ES-I3 (cell line): ENCODE data around the gene GOLGA6A.
"Not testable (repeated sequence)": the region's sequence is repeated elsewhere in the genome, so short reads cannot be mapped to it uniquely, and the experiment has no call there.

Experiments used
- H3K36me3 ChIP-seq: 2 replicates; pipeline ENCODE4 v1.6.1; 2013; ENCODE audit warnings: mild to moderate bottlenecking, low read length, control low read depth, moderate library complexity; ENCODE audit not compliant: insufficient read depth
- H3K4me1 ChIP-seq: 2 replicates; pipeline ENCODE4 v1.6.1; 2013; ENCODE audit warnings: mild to moderate bottlenecking, control low read depth, low read length; ENCODE audit not compliant: insufficient read depth
- H3K9ac ChIP-seq: 2 replicates; pipeline ENCODE4 v1.6.1; 2013; ENCODE audit warnings: low read depth, mild to moderate bottlenecking, low read length, moderate library complexity
- H3K9me3 ChIP-seq: 2 replicates; pipeline ENCODE4 v1.6.1; 2013; ENCODE audit warnings: mild to moderate bottlenecking, low read length, moderate library complexity; ENCODE audit not compliant: control insufficient read depth, insufficient read depth

The GOLGA6A gene

GRCh38 chr15:74082450-74082849, at the start of gene GOLGA6A:
Gene GOLGA6A, minus strand, starts transcription at chr15:74082550. Its CDS starts 41 bp downstream, at chr15:74082509.
- H3K4me1 ChIP-seq, H3K9ac ChIP-seq, H3K9me3 ChIP-seq, H3K36me3 ChIP-seq: not testable (repeated sequence)

- no peaks in the 10 kb centered on the region; the same call in 1 of the 2 replicates for H3K9me3 ChIP-seq
- peaks cover 4% of the 10 kb centered on the region; the same call in 1 of the 2 replicates for H3K4me1 ChIP-seq
- no peak overlapping the region for H3K9ac ChIP-seq
- H3K36me3 ChIP-seq, result no peaks in the 10 kb centered on the region
Observed at GRCh38 chr15:74131628-74132413, 49.5 kb upstream of the GOLGA6A start.

- H3K36me3 ChIP-seq, result no peaks in the 10 kb centered on the region
- peak overlapping the region; percentile 29; the same call in 1 of the 2 replicates for H3K9ac ChIP-seq
- peaks cover 4% of the 10 kb centered on the region; the same call in 1 of the 2 replicates for H3K4me1 ChIP-seq
- no peaks in the 10 kb centered on the region; the same call in 1 of the 2 replicates for H3K9me3 ChIP-seq
Observed at GRCh38 chr15:74130849-74131627, 48.7 kb upstream of the GOLGA6A start.

- H3K4me1 ChIP-seq, result peaks cover 4% of the 10 kb centered on the region; the same call in 1 of the 2 replicates
Observed at GRCh38 chr15:74130155-74130848, 48.0 kb upstream of the GOLGA6A start, which contains the start of gene ISLR2. Gene ISLR2, plus strand, starts transcription at chr15:74130586. Its CDS starts 2,169 bp downstream, at chr15:74132755.

DNA sequence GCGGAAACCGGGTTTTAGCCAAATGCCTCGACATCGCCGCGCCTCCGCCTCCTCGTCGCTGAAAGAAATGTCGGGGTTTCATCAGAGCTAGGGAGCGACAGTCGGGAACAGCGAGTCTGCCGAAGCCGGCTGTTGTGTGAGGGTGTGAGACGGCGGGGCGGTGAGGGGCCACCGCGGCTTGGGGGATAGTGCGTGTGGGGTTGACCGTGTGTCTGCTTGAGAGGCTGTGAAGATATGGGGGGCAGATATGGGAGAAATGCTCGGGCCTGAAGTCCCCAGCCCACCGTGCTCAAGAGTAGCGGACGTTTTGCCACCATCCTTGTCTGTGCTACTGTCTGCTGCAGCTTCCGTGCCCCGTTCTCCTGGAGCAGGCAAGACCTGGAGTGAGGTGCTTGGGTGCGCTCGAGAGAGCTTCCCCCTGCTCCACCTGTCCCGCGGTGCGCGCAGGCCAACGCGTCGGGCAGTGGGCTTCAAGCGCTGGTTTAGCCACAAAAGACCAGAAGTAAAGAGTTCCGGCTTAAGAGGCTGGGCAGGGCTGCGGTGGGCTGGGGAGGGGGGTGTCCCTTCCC, 47.3 kb upstream of the GOLGA6A start:
- no peaks in the 10 kb centered on the region for H3K36me3 ChIP-seq
- peak overlapping the region; percentile 57 for H3K9ac ChIP-seq
- H3K9me3 ChIP-seq, result no peaks in the 10 kb centered on the region; the same call in 1 of the 2 replicates
- H3K4me1 ChIP-seq, result peaks cover 4% of the 10 kb centered on the region; the same call in 1 of the 2 replicates

More at GRCh38 chr15:74130155-74130848, 48.0 kb upstream of the GOLGA6A start, which contains the start of gene ISLR2:
- Histone ChIP-seq H3K9ac (peak within 1 kb of the TSS; percentile 57), H3K9me3 (no peaks in the 10 kb centered on the region; the same call in 1 of the 2 replicates), H3K36me3 (no peaks in the 10 kb centered on the region)

DNA sequence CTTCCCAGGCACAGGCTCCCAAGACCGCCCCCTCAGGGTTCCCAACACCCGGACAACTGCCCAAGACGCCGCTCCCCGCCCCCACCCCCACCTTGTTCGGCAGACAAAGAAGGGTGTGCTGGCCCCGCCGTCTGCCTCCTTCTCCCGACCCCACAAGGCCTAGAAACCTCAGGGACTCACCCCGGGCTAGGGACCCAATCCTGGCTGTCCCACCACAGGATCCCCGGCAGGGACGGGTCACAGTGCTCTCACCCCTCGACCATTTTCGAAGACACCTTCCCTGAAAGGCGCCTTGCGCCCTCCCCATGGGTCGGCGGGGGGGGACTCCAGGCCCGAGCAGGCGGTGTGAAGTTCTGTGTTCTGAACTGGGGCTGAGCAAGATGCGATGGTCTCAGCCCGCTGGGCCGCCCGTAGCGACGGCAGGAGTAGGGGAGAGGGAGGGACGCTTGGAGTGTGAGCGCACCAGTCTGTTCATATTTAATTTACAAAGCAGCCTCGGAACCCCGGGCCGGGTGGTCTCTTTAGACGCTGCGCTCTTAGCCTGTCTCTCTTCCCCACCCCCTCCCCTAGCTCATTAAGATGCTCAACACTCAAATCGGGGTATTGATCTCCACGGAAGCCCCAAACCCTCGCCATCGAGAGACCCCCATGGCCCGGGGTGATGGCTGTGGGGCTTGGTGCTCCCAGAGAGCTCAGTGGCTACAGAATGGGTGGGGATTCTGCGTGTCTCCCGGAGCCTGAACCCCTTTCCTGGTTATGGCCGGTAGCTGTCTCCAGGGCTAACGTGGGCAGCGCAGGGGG, 46.6 kb upstream of the GOLGA6A start:
- Histone ChIP-seq H3K4me1 (peaks cover 4% of the 10 kb centered on the region; the same call in 1 of the 2 replicates), H3K9me3 (no peaks in the 10 kb centered on the region; the same call in 1 of the 2 replicates), H3K9ac (peak overlapping the region; percentile 57), H3K36me3 (no peaks in the 10 kb centered on the region)

DNA sequence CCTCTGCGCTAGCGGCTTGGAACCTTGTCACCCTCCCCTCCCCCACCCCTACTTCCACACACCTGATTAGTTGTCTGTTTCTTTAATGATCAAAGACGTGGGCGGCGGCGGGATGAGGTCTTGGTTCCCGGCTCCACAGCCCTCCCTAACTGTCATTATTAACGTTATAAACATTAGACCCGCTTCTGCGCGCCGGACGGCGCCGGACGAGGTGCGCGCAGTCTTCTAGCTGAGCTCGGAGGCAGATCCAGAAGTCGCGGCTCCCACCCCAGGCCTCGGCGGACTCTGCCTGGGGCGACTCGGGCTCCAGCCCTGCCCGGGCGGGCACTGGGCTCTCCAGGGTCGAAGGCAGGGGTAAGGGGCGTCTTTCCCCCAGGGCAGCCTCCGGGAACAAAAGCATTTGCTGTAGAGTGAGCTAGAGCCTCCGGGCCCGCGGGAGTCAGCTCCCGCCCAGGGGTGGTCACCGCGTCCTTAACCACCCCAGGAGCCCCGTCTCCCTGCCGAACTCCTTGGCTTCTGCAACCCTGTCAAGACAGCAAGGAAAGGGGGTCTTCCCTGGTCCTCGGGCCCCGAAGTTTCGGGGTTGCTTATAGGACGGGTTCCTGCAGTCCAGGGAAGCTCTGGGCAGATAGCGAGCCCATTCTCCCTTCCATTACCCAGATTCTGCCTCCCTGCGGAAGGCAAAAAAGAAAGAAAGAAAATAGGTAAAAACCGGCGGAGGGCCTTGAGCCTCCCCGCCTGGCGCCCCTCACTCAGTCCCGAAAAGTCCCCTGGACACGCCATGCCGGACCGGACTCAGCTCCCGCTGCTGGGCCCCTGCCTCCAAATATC, 45.8 kb upstream of the GOLGA6A start:
- Histone ChIP-seq H3K9me3 (no peaks in the 10 kb centered on the region; the same call in 1 of the 2 replicates), H3K9ac (peak overlapping the region; percentile 57), H3K4me1 (peaks cover 6% of the 10 kb centered on the region; the same call in 1 of the 2 replicates), H3K36me3 (no peaks in the 10 kb centered on the region)

- Histone ChIP-seq H3K36me3 (no peaks in the 10 kb centered on the region), H3K9ac (peak overlapping the region; percentile 57), H3K9me3 (no peaks in the 10 kb centered on the region; the same call in 1 of the 2 replicates), H3K4me1 (peaks cover 13% of the 10 kb centered on the region; the same call in 1 of the 2 replicates)
Observed at GRCh38 chr15:74127255-74127953, 45.1 kb upstream of the GOLGA6A start.

DNA sequence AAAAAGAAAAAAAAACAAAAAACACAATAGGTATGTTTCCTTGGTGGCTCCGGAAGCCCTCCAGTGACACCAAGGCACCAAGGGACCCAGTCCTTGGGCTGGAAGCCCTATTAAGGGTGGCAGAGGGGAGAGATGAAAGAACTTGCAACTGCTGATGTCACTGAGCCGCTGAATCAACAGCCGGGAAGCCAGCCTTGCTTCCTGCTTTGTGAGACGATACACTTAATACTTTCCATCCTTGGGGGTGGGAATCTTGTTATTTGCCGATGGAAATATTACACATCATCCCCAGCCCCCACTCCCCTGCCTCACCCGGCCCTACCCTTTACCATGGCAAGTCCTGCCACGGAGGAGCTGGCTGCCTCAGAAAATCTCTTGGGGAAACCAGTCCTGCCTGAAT, 42.4 kb upstream of the GOLGA6A start:
- Histone ChIP-seq H3K36me3 (no peaks in the 10 kb centered on the region), H3K4me1 (peaks cover 15% of the 10 kb centered on the region; the same call in 1 of the 2 replicates), H3K9ac (no peak overlapping the region), H3K9me3 (no peaks in the 10 kb centered on the region)

GRCh38 chr15:74124196-74124595, 41.8 kb upstream of the GOLGA6A start:
- Histone ChIP-seq H3K9me3 (no peaks in the 10 kb centered on the region), H3K9ac (no peak overlapping the region), H3K36me3 (no peaks in the 10 kb centered on the region), H3K4me1 (peaks cover 15% of the 10 kb centered on the region; the same call in 1 of the 2 replicates)

DNA sequence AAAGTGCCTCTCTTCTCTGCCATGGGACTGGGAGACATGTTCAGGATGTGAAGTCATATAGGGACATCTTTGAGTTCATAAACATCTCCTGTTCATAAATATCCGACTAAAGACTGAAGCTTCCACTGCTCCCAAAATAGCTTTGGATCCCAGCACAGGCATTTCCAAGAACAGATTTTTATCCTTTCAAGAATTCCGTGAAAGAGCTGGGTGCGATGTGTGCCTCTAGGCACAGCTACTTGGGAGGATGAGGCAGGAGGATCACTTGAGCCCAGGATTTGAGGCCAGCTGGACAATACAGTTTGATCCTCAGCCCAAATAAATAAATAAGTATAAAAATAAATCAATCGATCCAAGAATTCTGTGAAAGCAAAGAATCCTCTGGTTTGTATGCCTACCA, 41.3 kb upstream of the GOLGA6A start:
- no peaks in the 10 kb centered on the region for H3K9me3 ChIP-seq
- H3K36me3 ChIP-seq, result no peaks in the 10 kb centered on the region
- peaks cover 15% of the 10 kb centered on the region; the same call in 1 of the 2 replicates for H3K4me1 ChIP-seq
- no peak overlapping the region for H3K9ac ChIP-seq

- Histone ChIP-seq H3K36me3 (no peaks in the 10 kb centered on the region), H3K9ac (no peak overlapping the region; the same call in 1 of the 2 replicates), H3K4me1 (peaks cover 15% of the 10 kb centered on the region; the same call in 1 of the 2 replicates), H3K9me3 (no peaks in the 10 kb centered on the region)
Observed at GRCh38 chr15:74123131-74123429, 40.7 kb upstream of the GOLGA6A start.
